Spleen (tissue), 11 donors: Measurements from ENCODE around the gene LDHAL6A. TPM values are rescaled to one million over a fixed set of nuclear protein-coding genes. Genes with fewer than 3 reads are reported as not detected.

Source experiments
- DNase-seq: peaks from one replicate; pipeline ENCODE4 v3.0.0-alpha.2; 2020
- H3K27ac ChIP-seq, 8 donors: fragments of 200-600 bp; sonication (generic) in 7 of 8; 1 replicate in 4 of 8; 2 replicates in 4 of 8; pipeline versions ENCODE4 v1.5.0 to v1.8.0; 2016 to 2021; ENCODE audit warnings: inconsistent platforms in 4 of 8, mild to moderate bottlenecking in 4 of 8, moderate library complexity in 1 of 8
- H3K27me3 ChIP-seq, 7 donors: fragments of 200-600 bp; sonication (generic) in 6 of 7; replicated peaks in 1 of 7; 1 replicate in 4 of 7; 2 replicates in 3 of 7; pipeline versions ENCODE4 v1.5.0 to v1.8.0; 2016 to 2021; ENCODE audit warnings: inconsistent platforms in 3 of 7, mild to moderate bottlenecking in 1 of 7
- H3K36me3 ChIP-seq, 6 donors: fragments of 200-600 bp; sonication (generic) in 5 of 6; 1 replicate in 4 of 6; 2 replicates in 2 of 6; pipeline versions ENCODE4 v1.5.0 to v1.8.0; 2016 to 2021; ENCODE audit warnings: inconsistent platforms in 2 of 6
- H3K4me1 ChIP-seq, 6 donors: fragments of 200-600 bp; sonication (generic) in 5 of 6; 1 replicate in 3 of 6; 2 replicates in 3 of 6; pipeline versions ENCODE4 v1.5.0 to v1.8.0; 2016 to 2021; ENCODE audit warnings: inconsistent platforms in 3 of 6
- H3K4me3 ChIP-seq, 8 donors: fragments of 200-600 bp; sonication (generic) in 7 of 8; 1 replicate in 4 of 8; 2 replicates in 4 of 8; pipeline versions ENCODE4 v1.5.0 to v1.8.0; 2016 to 2021; ENCODE audit warnings: inconsistent platforms in 4 of 8, mild to moderate bottlenecking in 4 of 8, moderate library complexity in 2 of 8
- H3K9me3 ChIP-seq, 8 donors: fragments of 200-600 bp; sonication (generic) in 7 of 8; 1 replicate in 4 of 8; 2 replicates in 4 of 8; pipeline versions ENCODE4 v1.5.0 to v1.8.0; 2016 to 2021; ENCODE audit warnings: inconsistent platforms in 4 of 8
- CTCF ChIP-seq, 11 experiments: fragments of 200-600 bp in 7 of 11; fragments of 450-650 bp in 4 of 11; sonication (generic) in 4 of 11; IDR thresholded peaks in 8 of 11; conservative IDR thresholded peaks in 3 of 11; 1 replicate in 7 of 11; 2 replicates in 4 of 11; pipeline versions ENCODE4 v1.4.0 to v1.8.0; 2016 to 2021; ENCODE audit warnings: antibody characterized with exemption in 11 of 11, inconsistent platforms in 4 of 11, mild to moderate bottlenecking in 1 of 11
- POLR2A ChIP-seq, 3 donors: fragments of 450-650 bp; IDR thresholded peaks; one replicate each; pipeline ENCODE4 v1.5.1; 2017; ENCODE audit warnings: antibody characterized with exemption in 3 of 3, mild to moderate bottlenecking in 1 of 3
- POLR2AphosphoS5 ChIP-seq, 3 donors: sonication (generic); formaldehyde crosslinking; IDR thresholded peaks; one replicate each; pipeline ENCODE4 v1.5.1; 2017; ENCODE audit warnings: antibody characterized with exemption in 3 of 3
- WGBS, 5 donors: extraction: QIAGEN DNeasy Blood & Tissue Kit in 3 of 5; methylation state at CpG; one replicate each; pipeline versions ENCODE4 v1.1.5 to v1.1.7; 2013 to 2018; 5-methylcytosine and 5-hydroxymethylcytosine counted together
- intact Hi-C: fragments of 100-400 bp; cut with DNase I; formaldehyde crosslinking; loops from one replicate; pipeline ENCODE4 v1.15.0; 2023; ENCODE audit warnings: low total_unique reads
- polyA plus RNA-seq, 3 donors: library from polyadenylated mRNA; stranded (reverse); fragments of 200-250 nt; gene quantifications; one replicate each; pipeline ENCODE4 v1.2.1, GENCODE V29; 2013
- total RNA-seq, 7 donors: library from RNA; depleted of rRNA in 3 of 7; stranded (reverse); fragments of >200 nt in 3 of 7; fragmentation: NEBNext Ultra II Directional in 4 of 7; extraction: Animal tissue kit (Norgen Biotek cat#: 25700) in 4 of 7; gene quantifications; one replicate each; pipeline versions ENCODE4 v1.1.0 to v1.2.1, GENCODE V29; 2016 to 2021
- donor health status: healthy with polysubstance abuse.
- donor health status: DM: no; HTN: no; CAD: no; lungs with moderate emphysema.
- donor health status: DM: no; HTN: no; CAD: no.
- donor health status: Bipolar disorder and iron deficiency.
- donor health status: healthy.
- donor health status: DM: no; HTN: no; CAD: no.
- donor health status: DM: yes; HTN: yes; CAD: no.

The LDHAL6A gene
- total and polyA plus RNA-seq, 10 donors, result 0.02 TPM; not detected in 9

- no peak for TF ChIP-seq CTCF (IDR thresholded peaks at IDR 0.05 in 8 of 11, conservative IDR thresholded peaks at IDR 0.05 in 3 of 11)
- no peak for TF ChIP-seq POLR2AphosphoS5 (IDR thresholded peaks at IDR 0.05)
- no peak for TF ChIP-seq POLR2A (IDR thresholded peaks at IDR 0.05)
- no peak for DNase-seq
- Histone ChIP-seq H3K4me1 (no peaks in the 10 kb centered on the region), H3K27me3 (no peaks in the 10 kb centered on the region), H3K9me3 (no peaks in the 10 kb centered on the region), H3K4me3 (no peak overlapping the region), H3K27ac (no peak overlapping the region), H3K36me3 (no peaks in the 10 kb centered on the region)
- WGBS, 5 donors, result 88 to 98% (median 96%) methylated on average over 2 of the region's 2 CpGs
- intact Hi-C loops, result no loop called here
Measured at GRCh38 chr11:18419040-18419439, 36.6 kb upstream of the LDHAL6A start.

- DNase-seq, result no peak
- no peaks in the 10 kb centered on the region for H3K9me3 ChIP-seq
- no peaks in the 10 kb centered on the region for H3K27me3 ChIP-seq
- TF ChIP-seq POLR2AphosphoS5 (IDR thresholded peaks at IDR 0.05) (no peak), POLR2A (IDR thresholded peaks at IDR 0.05) (no peak), CTCF (IDR thresholded peaks at IDR 0.05 in 8 of 11, conservative IDR thresholded peaks at IDR 0.05 in 3 of 11) (no peak)
- H3K4me3 ChIP-seq, result no peak overlapping the region
- intact Hi-C loops, result no loop called here
- no peak overlapping the region for H3K27ac ChIP-seq
- H3K36me3 ChIP-seq, result no peaks in the 10 kb centered on the region
- WGBS, 5 donors, result 92 to 98% (median 94%) methylated on average over 2 of the region's 2 CpGs
- no peaks in the 10 kb centered on the region for H3K4me1 ChIP-seq
Measured at GRCh38 chr11:18420067-18420466, 35.6 kb upstream of the LDHAL6A start.

- intact Hi-C loops, result no loop called here
- no peak for TF ChIP-seq CTCF (IDR thresholded peaks at IDR 0.05 in 8 of 11, conservative IDR thresholded peaks at IDR 0.05 in 3 of 11)
- Histone ChIP-seq H3K36me3 (no peaks in the 10 kb centered on the region), H3K9me3 (no peaks in the 10 kb centered on the region), H3K27me3 (no peaks in the 10 kb centered on the region), H3K4me1 (no peaks in the 10 kb centered on the region), H3K27ac (no peak overlapping the region), H3K4me3 (no peak overlapping the region)
- DNase-seq, result no peak
- WGBS, 5 donors, result 70 to 78% (median 76%) methylated on average over 4 of the region's 4 CpGs
Measured at GRCh38 chr11:18427240-18427639, 28.4 kb upstream of the LDHAL6A start.

GRCh38 chr11:18429332-18429731 lies 26.3 kb upstream of the LDHAL6A start:
- Histone ChIP-seq H3K36me3 (no peaks in the 10 kb centered on the region), H3K27me3 (no peaks in the 10 kb centered on the region), H3K4me1 (no peaks in the 10 kb centered on the region), H3K27ac (no peak overlapping the region), H3K4me3 (no peak overlapping the region), H3K9me3 (no peaks in the 10 kb centered on the region)
- no peak for TF ChIP-seq POLR2AphosphoS5 (IDR thresholded peaks at IDR 0.05)
- no peak for TF ChIP-seq CTCF (IDR thresholded peaks at IDR 0.05 in 8 of 11, conservative IDR thresholded peaks at IDR 0.05 in 3 of 11)
- no peak for TF ChIP-seq POLR2A (IDR thresholded peaks at IDR 0.05)
- no peak for DNase-seq
- intact Hi-C loops, result no loop called here
- 73 to 86% (median 84%) methylated on average over 5 of the region's 5 CpGs for WGBS, 5 donors
